Glomerular endothelial cell (primary cell): Measurements from ENCODE around the gene TNS3. TPM values are rescaled to one million over a fixed set of nuclear protein-coding genes. Genes with fewer than 3 reads are reported as not detected.
"Not testable (repeated sequence)": the region's sequence is repeated elsewhere in the genome, so short reads cannot be mapped to it uniquely, and the experiment has no call there.

Experiments
- DNase-seq: peaks from one replicate; pipeline ENCODE4 v3.0.0-alpha.2; 2011; ENCODE audit warnings: low read depth, low spot score; ENCODE audit errors: extremely low read depth
- total RNA-seq: library from RNA; depleted of rRNA; stranded (reverse); fragments of >200 nt; gene quantifications from 2 replicates; pipeline ENCODE4 v1.2.3, GENCODE V29; 2015

TNS3 gene
- total RNA-seq, 1 donor from 2014 or later, result 62.3 TPM

DNA sequence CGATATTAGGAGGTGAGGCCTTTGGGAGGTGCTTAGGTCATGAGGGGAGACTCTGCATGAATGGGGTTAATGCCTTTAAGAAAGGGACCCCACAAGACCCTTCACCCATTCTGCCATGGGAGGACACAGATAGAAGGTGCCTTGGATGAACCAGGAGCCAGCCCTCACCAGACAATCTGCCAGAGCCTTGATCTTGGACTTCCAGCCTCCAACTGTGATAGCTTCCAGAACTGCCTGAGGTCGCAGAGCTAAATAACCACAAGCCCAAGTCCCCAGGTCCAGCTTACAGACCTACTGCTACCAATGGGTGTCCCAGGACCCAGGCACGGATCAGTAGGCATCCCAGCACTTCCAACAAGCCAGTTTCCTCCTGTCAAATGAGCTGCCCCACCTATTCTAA lies 37.5 kb downstream of the TNS3 start:
- no peak for DNase-seq

DNA sequence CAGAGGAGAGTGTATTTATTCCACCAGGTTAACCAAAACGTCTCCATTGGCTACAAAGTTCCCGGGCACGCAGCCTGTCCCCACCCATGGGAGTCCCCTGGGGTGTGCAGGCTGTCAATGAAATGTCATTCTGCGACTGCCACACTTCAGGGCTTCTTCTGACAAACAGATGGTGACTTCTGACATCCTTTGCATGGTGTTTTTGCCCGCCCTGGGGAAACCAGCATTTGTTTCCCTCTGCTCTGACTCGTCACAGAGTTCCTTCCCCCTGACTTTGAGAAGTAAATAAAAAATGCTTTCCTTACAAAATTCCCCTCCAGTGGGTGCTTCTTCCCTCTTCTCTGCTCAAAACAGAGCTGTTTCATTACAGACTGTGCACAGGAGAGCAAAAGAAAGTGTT lies 38.2 kb downstream of the TNS3 start:
- no peak for DNase-seq

DNA sequence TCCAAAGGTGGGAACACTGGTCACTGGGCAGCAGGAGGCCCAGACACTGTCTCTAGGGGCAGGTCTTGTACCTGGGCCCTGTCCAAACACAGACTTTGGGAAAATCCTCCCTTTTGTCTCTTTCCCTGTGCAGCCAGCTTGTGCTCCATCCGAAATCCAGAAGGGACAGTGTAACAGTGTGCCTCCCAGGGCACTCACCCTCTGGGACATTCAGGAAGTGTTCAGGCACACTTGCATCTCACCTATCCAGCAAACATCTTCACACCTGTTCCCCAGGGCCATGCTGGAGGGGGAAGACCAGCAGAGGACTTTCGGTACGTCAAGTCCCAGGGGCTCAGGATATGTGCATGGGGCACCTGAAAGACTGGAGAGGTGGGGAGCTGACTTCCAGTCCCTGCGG lies 38.9 kb downstream of the TNS3 start:
- DNase-seq, result no peak

DNA sequence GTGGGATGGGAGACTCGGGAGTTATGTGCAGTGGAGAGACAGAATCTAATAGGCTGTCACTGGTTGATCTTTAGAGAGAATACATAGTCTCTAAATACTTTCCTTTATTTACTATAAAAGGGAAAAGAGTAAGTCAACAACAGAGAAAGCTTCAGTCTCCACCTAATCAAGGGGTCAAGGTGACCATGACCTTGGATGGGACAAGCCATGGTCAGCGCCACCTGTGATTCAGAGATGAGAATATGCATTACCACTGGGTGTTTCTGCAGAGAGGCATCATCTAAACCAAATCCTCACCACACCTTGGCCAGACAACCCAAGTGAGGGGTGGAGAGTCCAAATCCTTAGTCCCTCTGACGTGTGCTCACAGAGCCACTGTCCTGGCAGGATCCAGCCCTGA lies 39.9 kb downstream of the TNS3 start:
- no peak for DNase-seq

DNA sequence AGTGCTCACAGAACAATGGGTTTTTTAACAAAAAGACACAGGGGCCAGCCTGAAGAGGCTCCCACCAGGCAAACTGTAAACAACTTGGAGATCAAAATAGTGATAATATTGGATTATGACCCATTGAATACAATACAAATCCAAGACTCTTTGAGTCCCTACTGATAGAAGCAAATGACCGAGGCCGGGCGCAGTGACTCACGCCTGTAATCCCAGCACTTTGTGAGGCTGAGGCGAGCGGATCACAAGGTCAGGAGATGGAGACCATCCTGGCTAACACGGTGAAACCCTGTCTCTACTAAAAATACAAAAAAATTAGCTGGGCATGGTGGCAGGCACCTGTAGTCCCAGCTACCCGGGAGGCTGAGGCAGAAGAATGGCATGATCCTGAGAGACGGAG lies 40.4 kb downstream of the TNS3 start:
- DNase-seq, result not testable (repeated sequence)

DNA sequence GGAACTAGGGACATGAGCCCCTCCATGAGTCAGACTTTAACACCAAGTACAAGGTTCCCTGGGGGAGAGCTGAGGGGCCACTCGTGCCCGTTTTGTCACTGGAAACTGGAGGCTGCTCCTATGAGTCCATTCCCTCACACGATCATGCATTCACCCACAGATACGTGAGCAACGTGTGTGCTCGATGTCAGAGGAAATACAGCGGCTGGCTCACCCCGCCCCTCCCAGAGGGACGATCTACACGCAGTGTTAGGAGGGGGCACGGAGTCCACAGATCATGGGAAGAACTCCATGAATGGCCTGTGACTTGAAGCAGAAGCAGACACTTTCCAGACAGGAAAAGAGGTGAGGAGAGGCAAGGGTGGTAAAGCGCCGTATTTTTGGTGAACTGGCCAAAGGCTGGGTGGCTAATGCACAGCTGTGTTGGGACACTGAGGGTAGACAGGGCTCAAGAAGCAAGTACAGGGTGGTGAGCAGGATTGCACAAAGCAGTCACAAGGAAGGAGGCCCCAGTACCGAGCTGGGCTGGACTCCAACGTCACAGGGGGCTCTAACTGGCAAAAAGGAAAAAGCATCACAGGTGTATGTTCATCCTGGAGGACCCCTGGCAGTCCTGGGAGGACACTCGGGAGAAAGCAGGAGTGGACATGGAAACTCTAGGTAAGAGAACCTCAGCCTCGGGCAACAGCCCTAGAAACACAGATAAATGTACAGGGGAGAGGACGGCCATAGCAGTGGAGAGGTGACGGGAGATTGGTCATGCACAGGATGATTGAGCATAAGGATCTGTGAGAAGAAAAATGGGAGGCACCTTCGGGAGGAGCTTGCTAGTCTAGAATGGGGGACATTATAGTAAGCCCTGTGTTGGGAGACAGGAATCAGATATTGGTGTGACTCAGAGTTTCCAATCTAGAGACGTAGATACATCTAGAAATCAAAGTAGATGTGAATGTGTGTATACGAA lies 41.2 kb downstream of the TNS3 start:
- DNase-seq, result no peak

DNA sequence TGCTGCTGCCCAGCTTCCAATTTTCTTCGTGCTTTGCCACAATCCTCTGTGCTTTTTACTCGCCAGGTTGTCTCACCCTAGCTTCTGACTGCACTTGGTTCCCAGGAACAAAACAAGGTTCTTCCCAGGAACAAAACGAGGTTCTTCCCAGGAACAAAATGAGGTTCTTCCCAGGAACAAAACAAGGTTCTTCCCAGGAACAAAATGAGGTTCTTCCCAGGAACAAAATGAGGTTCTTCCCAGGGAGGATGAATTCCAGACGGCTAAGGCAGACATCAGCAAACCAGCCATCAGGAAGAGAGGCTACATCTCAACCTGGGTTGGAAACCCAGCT lies 41.9 kb downstream of the TNS3 start:
- no peak for DNase-seq

DNA sequence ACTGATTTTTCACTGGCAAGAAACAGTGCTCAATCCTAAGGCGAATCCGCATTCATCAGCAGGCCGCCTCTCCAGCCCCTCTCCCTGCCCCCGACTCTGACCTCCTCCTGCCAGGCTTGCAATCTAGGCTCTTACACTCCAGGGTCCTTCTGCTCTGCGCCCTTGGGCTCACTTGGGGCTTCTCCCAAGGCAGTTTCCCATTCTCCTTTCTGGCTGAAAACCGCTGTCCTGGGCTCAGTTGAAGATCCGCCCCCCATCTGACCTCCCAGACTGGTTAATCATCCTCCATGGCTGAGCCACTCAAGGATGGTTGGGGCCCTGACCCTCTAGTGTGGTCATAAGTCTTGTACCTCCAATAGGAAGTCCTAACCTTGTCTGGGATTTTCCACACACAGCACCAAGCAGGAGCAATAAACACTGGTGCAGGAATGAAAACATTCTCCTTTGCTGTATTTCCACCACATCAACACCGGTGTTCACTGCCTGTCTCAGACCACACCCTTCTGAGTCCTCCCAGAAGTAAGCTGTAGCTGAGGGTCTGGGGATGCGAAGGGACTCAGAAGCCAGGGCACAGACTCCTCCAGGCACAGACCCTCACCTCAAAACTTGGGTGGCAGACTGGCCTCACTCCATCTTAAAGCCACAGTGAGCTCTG lies 42.4 kb downstream of the TNS3 start:
- DNase-seq, result no peak

DNA sequence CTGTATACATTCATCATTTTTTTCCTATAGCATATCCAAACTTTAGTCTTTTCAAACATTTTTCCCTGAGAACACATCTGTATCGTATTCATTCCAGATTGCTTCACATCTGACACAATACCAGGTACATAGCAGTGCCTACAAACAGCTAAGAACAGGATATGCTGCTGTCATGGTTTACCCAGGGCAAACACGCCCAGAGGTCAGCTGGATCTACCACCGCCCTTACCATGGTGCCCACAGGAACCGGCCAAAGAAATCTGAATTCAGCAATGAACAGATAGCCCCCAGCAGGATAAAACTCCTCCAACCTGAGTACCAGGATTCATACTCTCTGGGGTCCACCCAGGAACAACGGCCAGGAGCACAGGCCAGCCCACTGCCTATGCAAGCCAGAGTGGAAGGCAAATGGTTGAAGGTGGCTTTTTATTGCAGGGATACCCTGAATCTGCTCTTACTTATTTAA lies 43.0 kb downstream of the TNS3 start:
- DNase-seq, result no peak

DNA sequence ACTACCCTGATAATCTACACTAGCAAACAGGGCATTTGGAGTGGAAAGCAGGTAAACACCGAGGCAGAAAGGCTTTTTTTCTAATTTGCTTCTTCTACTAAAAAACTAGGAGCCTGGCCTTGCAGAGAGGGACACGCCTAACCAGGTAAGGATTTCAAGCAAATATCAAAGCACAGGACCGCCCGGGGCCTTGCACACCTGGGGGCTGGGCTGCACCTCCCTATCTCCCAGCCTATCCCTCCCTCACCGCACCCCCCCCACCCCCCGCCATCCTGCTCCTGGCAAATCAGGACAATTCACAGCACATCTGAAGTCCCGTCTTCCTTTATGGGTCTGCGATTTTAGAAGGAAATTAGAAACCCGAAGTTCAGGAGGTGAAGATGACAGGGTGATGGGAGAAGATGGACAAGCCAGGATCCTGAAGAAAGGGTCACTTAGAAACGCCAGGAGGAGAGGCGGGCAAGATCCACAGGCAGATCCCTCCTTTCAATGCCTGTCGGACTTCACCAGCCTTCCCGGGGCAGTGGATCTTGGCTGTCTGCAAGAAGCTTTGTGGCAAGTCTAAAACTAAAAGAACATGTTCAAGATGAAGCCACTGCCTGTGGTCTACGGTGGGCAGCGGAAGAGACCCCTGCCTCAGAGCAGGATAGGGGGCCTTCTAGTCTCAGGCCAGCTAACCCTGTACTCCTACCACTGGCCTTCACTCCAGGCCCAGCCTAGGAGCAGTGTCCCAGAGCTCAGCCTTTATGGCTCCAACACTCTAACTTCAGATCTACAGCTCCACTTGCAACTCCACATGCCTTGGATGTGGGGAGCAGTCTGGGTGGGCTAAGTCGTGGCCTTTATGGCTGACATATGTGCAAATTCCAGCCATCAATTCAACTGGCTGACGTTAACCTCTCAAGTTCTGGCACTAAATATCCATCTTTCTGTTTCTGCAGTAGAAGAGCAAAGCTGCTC lies 43.9 kb downstream of the TNS3 start:
- no peak for DNase-seq

DNA sequence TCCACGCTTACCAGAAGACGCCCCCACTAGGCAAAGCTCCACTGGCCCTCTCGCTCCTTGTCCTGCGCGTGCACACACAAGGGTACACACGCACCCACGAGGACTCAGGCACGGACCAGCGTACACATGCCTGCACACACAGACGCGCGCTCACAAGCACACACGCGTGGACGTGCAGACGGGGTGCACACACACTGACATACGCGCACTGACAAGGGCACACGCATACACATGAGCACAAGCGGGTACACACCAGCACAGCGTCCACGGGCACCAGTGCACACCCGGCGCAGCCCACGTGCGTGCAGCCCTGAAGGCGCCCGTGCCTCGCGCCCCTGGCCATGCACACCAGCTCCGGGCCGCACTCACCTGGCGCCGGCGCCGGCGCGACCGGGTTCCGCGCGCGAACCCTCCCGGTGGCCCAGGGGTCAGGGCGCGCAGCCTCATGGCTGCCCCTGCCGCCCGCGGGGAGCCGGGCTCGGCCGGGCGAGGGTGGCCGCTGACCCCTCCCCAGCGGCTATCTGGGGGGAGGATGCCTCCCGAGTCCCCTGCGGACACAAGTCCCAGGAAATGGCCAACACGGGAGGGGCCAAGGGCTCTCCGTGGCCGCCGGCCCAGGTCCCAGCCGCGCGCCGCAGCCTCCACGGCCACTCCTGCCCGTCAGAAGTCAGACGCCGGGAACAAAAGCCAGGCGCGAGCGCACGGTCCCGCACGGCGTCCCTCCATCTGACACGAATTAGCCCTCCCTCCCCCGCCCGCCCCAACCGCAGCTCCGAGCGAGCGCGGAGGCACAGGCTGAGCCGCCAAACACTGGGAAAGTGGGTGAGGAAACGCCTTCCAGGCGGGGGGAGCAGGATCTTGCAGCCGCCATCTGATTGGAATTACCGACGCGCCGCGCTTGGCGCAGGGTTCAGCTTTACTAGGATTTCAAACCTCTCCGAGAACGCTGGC lies 45.0 kb downstream of the TNS3 start:
- DNase-seq, result no peak

DNA sequence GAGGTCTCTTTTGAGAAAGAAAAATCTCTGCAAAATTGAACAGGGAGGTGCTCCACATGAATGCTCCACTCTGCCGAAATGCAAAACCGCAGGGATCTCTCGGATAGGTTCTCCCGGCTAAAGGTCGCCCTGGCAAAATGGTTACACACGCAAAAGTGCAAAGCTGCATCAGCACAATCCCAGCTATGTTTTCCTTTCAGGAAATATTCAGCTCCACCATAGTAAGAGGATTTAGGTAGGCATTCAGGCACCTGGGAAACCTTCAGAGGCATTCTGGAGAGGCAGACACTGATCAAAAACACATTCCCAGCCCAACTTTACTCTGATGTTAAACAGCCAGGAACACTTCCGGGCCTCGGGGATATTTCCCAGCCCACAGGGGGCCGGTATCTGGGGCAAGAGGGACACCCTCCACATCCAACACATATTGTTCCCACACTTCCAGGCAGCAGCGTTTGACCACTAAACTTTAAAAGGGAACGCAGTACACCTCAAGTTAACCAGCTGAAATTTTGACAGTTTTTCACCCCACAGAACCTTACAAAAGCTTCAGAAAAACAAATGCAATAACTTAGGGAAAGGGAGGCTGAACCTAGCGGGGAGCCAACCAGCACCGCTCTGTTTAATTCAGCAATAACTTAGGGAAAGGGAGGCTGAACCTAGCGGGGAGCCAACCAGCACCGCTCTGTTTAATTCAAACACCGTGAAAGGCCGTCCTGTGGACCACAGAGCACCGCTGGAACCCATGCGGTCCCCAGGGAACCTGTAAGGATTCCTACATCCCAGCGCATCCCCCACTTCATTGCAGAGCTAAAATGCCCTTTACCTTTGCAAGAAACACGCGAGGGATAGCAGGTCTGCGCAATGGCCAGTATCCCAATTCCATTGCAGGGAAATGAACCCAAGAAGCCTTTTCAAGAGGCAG lies 45.9 kb downstream of the TNS3 start:
- no peak for DNase-seq

DNA sequence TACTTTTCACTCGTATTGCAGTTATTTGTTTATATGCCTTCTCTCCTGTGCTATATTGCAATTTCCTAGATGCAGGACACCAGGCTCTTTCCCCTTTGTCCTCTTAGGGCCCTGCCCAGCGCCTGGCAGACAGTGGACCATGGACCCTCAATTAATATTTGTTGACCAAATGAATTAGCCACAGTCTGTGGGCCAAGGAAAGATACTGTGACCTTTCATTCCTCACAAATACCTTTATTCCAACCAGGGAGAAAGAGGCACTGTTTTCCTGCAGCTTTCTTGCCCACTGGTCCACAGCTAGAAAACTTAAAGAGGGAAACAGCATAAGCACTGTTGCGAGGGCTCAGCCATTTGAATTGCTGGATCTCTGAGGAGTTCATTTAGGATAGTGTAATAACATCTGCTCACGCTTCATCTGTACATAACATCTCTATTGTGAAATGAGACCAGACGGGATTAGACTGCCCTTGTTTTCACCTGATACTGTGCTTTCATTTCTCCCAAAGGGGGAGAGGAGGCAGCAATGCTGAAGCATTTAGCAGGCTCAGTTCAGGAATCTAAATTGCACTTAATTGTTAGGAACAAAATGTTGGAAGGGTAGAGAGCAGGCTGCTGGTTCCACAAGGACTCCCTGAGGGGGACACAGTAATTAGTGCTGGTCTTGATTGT lies 46.7 kb downstream of the TNS3 start:
- DNase-seq, result no peak

DNA sequence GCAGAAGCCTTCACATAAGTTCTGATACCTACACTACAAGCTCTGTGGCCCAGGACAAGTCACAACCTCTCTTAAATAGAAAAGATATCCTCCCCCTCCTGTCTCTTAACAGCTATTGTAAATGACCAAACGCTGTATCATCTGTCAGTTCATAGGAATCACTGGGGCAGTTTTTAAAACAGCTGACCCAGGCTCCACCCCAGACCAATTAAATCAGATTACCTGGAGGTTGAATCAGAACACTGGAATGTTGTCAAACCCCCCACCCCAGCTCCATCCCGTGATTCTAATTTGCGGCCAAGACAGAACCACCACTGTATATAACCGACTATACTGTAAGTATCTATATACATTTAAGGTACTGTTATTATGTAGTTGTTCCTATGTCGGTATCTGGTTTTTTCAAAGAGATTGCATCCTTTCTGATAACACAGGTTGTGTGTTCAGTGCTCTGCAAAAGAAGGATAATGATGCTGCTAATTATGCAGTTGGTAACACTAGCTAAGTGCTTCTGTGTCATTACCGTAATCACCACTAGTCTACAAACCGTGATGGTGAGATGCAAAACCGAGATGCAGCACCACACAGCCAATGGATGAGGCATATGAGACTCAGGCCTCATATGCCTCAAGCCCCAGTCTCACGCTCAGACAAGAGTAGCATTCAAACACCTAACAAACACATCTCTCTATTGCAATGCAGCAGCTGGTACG lies 47.4 kb downstream of the TNS3 start:
- no peak for DNase-seq

DNA sequence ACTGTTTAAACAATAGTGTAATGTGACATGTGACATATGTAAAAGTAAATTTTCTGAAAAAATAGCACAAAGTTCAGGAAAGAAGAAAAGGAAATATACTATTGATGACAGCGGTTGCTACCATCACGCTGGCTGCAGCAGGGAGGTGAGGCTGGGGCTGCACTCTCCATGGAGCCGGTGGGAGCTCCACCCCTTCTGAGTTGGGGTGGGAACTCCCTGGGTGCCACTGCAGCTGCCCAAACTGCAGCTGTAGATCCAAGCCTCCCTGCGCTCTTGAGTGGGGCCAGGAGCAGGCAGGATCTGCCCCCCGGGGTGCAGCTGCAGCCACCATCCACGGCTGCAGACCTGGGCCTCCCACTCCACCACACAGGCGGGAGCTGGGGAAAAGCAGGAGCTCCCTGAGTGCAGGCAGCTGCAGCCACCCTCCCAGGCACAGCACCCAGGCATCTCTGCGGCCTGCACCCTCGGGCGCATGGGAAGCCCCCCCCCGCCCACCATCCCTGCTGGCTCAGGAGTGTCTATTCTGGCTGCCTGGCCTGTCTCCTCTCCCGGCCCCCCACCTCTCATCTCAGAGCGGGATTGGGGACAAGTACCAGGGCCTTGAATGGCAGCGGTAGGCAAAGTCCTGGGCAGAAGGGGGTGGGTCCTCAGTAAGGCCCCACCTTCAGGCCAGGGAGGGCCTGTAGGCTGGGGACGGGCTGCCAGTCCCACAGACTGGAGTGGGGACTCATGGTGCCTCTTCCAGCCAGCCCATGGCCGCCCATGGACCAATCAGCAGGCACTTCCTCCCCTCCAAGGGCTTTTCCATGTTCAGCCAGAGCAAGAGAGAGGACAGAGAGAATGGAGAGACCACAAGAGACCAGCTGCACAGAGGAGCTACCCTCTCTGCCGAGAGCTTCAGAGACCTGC lies 50.1 kb downstream of the TNS3 start:
- no peak for DNase-seq

DNA sequence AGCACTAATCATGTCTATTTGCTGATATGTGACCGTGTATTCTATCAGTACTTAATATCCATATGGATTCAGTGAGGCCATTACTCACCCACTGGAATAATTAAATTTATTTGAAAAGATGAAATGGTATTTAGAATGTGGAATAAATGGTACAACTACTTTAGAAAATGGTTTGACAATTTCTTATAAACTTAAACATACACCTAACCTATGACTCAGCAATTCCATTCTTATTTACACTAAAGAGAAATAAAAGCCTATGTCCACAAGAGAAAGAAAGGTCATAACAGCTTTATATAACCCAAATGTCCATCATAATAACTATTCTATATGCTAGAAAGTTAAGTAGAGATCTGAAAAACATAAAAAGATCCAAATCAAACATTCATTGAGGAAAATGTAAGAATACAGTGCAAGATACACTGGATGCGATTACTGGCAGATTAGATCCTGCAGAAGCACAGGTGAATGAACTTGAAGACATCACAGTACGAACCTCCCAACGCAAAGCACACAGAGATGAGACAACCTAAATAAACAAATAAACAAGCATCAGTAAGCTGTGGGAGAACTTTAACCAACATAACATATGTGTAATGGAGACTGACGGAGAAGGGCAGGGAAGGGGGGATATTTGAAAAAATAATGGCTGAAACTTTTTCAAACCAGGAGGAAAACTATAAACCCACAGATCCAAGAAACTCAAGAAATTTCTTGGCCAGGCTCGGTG lies 51.9 kb downstream of the TNS3 start:
- no peak for DNase-seq
